Peyer's patch (tissue), 4 donors: Measurements from ENCODE around the gene RCOR1. TPM values are rescaled to one million over a fixed set of nuclear protein-coding genes. Genes with fewer than 3 reads are reported as not detected.
"Not testable (repeated sequence)": the region's sequence is repeated elsewhere in the genome, so short reads cannot be mapped to it uniquely, and the experiment has no call there.

Experiments used
- DNase-seq, 3 donors: peaks; one replicate each; pipeline ENCODE4 v3.0.0-alpha.2; 2017 to 2019
- H3K27ac ChIP-seq, 4 donors: fragments of 200-600 bp; sonication (generic); one replicate each; pipeline ENCODE4 v1.5.1; 2016 to 2019
- H3K27me3 ChIP-seq, 2 donors: fragments of 200-600 bp; sonication (generic); one replicate each; pipeline ENCODE4 v1.5.1; 2019
- H3K36me3 ChIP-seq, 3 donors: fragments of 200-600 bp; sonication (generic); one replicate each; pipeline ENCODE4 v1.5.1; 2016 to 2019
- H3K4me1 ChIP-seq, 4 donors: fragments of 200-600 bp; sonication (generic); one replicate each; pipeline ENCODE4 v1.5.1; 2016 to 2019
- H3K4me3 ChIP-seq, 4 donors: fragments of 200-600 bp; sonication (generic); 1 replicate in 3 of 4; 2 replicates in 1 of 4; pipeline ENCODE4 v1.5.1; 2016 to 2019; ENCODE audit warnings: mild to moderate bottlenecking in 1 of 4
- H3K9me3 ChIP-seq, 4 donors: fragments of 200-600 bp; sonication (generic); one replicate each; pipeline ENCODE4 v1.5.1; 2016 to 2019; ENCODE audit warnings: mild to moderate bottlenecking in 1 of 4
- CTCF ChIP-seq, 6 experiments: fragments of 450-650 bp in 4 of 6; fragments of 200-600 bp in 2 of 6; sonication (generic) in 1 of 6; IDR thresholded peaks; one replicate each; pipeline ENCODE4 v1.5.1; 2017 to 2019; ENCODE audit warnings: antibody characterized with exemption in 6 of 6, mild to moderate bottlenecking in 3 of 6, moderate library complexity in 1 of 6
- POLR2A ChIP-seq, 2 donors: fragments of 450-650 bp; IDR thresholded peaks; one replicate each; pipeline ENCODE4 v1.5.1; 2017; ENCODE audit warnings: antibody characterized with exemption in 2 of 2, mild to moderate bottlenecking in 2 of 2, moderate library complexity in 2 of 2
- total RNA-seq, 4 donors: library from RNA; depleted of rRNA; stranded (reverse); fragments of >200 nt; gene quantifications; one replicate each; pipeline ENCODE4 v1.1.0, GENCODE V29; 2016

RCOR1 gene
- total RNA-seq, 4 donors from 2014 or later: 16.5 to 26.3 (median 21.1) TPM

GRCh38 chr14:102610968-102611811 lies 18.7 kb downstream of the RCOR1 start:
- Histone ChIP-seq H3K4me3 (no peak overlapping the region), H3K36me3 (no peaks in the 10 kb centered on the region), H3K27me3 (no peaks in the 10 kb centered on the region), H3K9me3 (no peaks in the 10 kb centered on the region), H3K27ac (no peak overlapping the region), H3K4me1 (peaks cover 0 to 3% (median 0%) of the 10 kb centered on the region in 4 donors)
- DNase-seq: no peak
- TF ChIP-seq CTCF (IDR thresholded peaks at IDR 0.05): no peak
- no peak for TF ChIP-seq POLR2A (IDR thresholded peaks at IDR 0.05)

- Histone ChIP-seq H3K4me3 (no peak overlapping the region), H3K27ac (no peak overlapping the region), H3K9me3 (no peaks in the 10 kb centered on the region), H3K36me3 (no peaks in the 10 kb centered on the region), H3K4me1 (peaks cover 0 to 7% (median 0%) of the 10 kb centered on the region in 4 donors), H3K27me3 (no peaks in the 10 kb centered on the region)
- DNase-seq: no peak
- TF ChIP-seq CTCF (IDR thresholded peaks at IDR 0.05) (no peak), POLR2A (IDR thresholded peaks at IDR 0.05) (no peak)
Measured at GRCh38 chr14:102616318-102616717, 23.9 kb downstream of the RCOR1 start.

GRCh38 chr14:102616799-102617198 lies 24.4 kb downstream of the RCOR1 start:
- no peak for DNase-seq
- H3K9me3 ChIP-seq: no peaks in the 10 kb centered on the region
- no peak for TF ChIP-seq POLR2A (IDR thresholded peaks at IDR 0.05)
- TF ChIP-seq CTCF (IDR thresholded peaks at IDR 0.05): no peak
- H3K4me1 ChIP-seq: peaks cover 0 to 7% (median 0%) of the 10 kb centered on the region in 4 donors
- H3K27me3 ChIP-seq: no peaks in the 10 kb centered on the region
- H3K4me3 ChIP-seq: no peak overlapping the region
- no peak overlapping the region for H3K27ac ChIP-seq
- H3K36me3 ChIP-seq: no peaks in the 10 kb centered on the region

- not testable (repeated sequence) for H3K4me1 ChIP-seq
Measured at GRCh38 chr14:102619012-102619411, 26.6 kb downstream of the RCOR1 start.

GRCh38 chr14:102620413-102620812 lies 28.0 kb downstream of the RCOR1 start:
- Histone ChIP-seq H3K4me1 (peaks cover 0 to 7% (median 0%) of the 10 kb centered on the region in 4 donors), H3K4me3 (no peak overlapping the region), H3K27me3 (no peaks in the 10 kb centered on the region), H3K36me3 (no peaks in the 10 kb centered on the region), H3K27ac (no peak overlapping the region), H3K9me3 (no peaks in the 10 kb centered on the region)
- DNase-seq: no peak
- TF ChIP-seq CTCF (IDR thresholded peaks at IDR 0.05) (no peak), POLR2A (IDR thresholded peaks at IDR 0.05) (no peak)

More at GRCh38 chr14:102619012-102619411, 26.6 kb downstream of the RCOR1 start:
- DNase-seq, H3K4me3 ChIP-seq, H3K36me3 ChIP-seq, H3K27me3 ChIP-seq, H3K27ac ChIP-seq, H3K9me3 ChIP-seq: not testable (repeated sequence)

- Histone ChIP-seq H3K4me1 (no peaks in the 10 kb centered on the region), H3K27me3 (no peaks in the 10 kb centered on the region), H3K36me3 (no peaks in the 10 kb centered on the region), H3K27ac (no peak overlapping the region), H3K4me3 (no peak overlapping the region), H3K9me3 (no peaks in the 10 kb centered on the region)
- no peak for DNase-seq
- TF ChIP-seq POLR2A (IDR thresholded peaks at IDR 0.05) (no peak), CTCF (IDR thresholded peaks at IDR 0.05) (no peak)
Measured at GRCh38 chr14:102622262-102622885, 29.9 kb downstream of the RCOR1 start.
